Measurements from ENCODE around the gene JMY.

GRCh38 chr5:79349047-79349446 lies 113.1 kb downstream of the JMY start:
- TF ChIP-seq, protein P1, sequence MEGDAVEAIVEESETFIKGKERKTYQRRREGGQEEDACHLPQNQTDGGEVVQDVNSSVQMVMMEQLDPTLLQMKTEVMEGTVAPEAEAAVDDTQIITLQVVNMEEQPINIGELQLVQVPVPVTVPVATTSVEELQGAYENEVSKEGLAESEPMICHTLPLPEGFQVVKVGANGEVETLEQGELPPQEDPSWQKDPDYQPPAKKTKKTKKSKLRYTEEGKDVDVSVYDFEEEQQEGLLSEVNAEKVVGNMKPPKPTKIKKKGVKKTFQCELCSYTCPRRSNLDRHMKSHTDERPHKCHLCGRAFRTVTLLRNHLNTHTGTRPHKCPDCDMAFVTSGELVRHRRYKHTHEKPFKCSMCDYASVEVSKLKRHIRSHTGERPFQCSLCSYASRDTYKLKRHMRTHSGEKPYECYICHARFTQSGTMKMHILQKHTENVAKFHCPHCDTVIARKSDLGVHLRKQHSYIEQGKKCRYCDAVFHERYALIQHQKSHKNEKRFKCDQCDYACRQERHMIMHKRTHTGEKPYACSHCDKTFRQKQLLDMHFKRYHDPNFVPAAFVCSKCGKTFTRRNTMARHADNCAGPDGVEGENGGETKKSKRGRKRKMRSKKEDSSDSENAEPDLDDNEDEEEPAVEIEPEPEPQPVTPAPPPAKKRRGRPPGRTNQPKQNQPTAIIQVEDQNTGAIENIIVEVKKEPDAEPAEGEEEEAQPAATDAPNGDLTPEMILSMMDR (IDR thresholded peaks at IDR 0.05), result no peak
- no peak for TF ChIP-seq POLR2A (IDR thresholded peaks at IDR 0.05)
